Erythroblast (primary cell): ENCODE measurements around the gene TFB1M.

ENCODE experiments used
- GATA1 ChIP-seq: IDR thresholded peaks from 2 replicates; pipeline ENCODE4 v1.6.1; 2011; ENCODE audit warnings: low read depth, mild to moderate bottlenecking, control low read depth, low read length, moderate library complexity
- POLR2A ChIP-seq: IDR thresholded peaks from 2 replicates; pipeline ENCODE4 v1.6.1; 2011; ENCODE audit warnings: mild to moderate bottlenecking, low read length

DNA sequence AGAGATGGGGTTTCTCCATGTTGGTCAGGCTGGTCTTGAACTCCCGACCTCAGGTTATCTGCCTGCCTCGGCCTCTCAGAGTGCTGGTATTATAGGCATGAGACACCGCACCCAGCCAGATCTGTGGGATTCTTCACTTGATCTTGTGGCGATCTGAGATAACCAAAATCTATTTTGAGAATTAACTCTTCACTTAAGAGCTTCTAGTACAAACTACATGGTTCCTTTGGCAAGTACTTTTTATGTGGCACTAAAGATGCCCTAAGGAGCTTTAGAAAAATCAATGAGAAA is 37.8 kb upstream of the TFB1M start:
- TF ChIP-seq POLR2A: no peak
- TF ChIP-seq GATA1: no peak
